Tibial artery (tissue), 4 donors: ENCODE data around the gene GRAMD4.

ENCODE experiments used
- DNase-seq, 2 donors: peaks; one replicate each; pipeline ENCODE4 v3.0.0-alpha.2; 2019
- H3K27ac ChIP-seq, 2 donors: fragments of 200-600 bp; sonication (generic) in 1 of 2; 1 replicate in 1 of 2; 2 replicates in 1 of 2; pipeline ENCODE4 v1.5.1; 2018 to 2019; ENCODE audit warnings: mild to moderate bottlenecking in 1 of 2
- H3K27me3 ChIP-seq, 2 donors: fragments of 200-600 bp; sonication (generic) in 1 of 2; one replicate each; pipeline versions ENCODE4 v1.5.1 to v1.6.0; 2016 to 2019
- H3K36me3 ChIP-seq, 3 donors: fragments of 200-600 bp; sonication (generic) in 2 of 3; one replicate each; pipeline ENCODE4 v1.5.1; 2016 to 2019; ENCODE audit warnings: mild to moderate bottlenecking in 2 of 3
- H3K4me1 ChIP-seq, 4 donors: fragments of 200-600 bp; sonication (generic) in 2 of 4; 1 replicate in 3 of 4; 2 replicates in 1 of 4; pipeline ENCODE4 v1.5.1; 2016 to 2019
- H3K4me3 ChIP-seq, 2 donors: fragments of 200-600 bp; sonication (generic) in 1 of 2; 1 replicate in 1 of 2; 2 replicates in 1 of 2; pipeline ENCODE4 v1.5.1; 2018 to 2019; ENCODE audit warnings: mild to moderate bottlenecking in 2 of 2
- H3K9me3 ChIP-seq, 3 donors: fragments of 200-600 bp; sonication (generic) in 1 of 3; one replicate each; pipeline ENCODE4 v1.5.1; 2016 to 2019
- CTCF ChIP-seq, 2 experiments: fragments of 200-600 bp in 1 of 2; fragments of 450-650 bp in 1 of 2; IDR thresholded peaks; one replicate each; pipeline ENCODE4 v1.5.1; 2017 to 2019; ENCODE audit warnings: antibody characterized with exemption in 2 of 2, mild to moderate bottlenecking in 1 of 2, moderate library complexity in 1 of 2
- intact Hi-C: fragments of 100-400 bp; cut with DNase I; formaldehyde crosslinking; loops from one replicate; pipeline ENCODE4 v1.15.0; 2023; ENCODE audit warnings: low total_unique reads

The GRAMD4 gene

GRCh38 chr22:46661221-46661851, 41.1 kb downstream of the GRAMD4 start:
- intact Hi-C loops, result no loop called here
- Histone ChIP-seq H3K4me1 (peaks cover 0 to 3% (median 0%) of the 10 kb centered on the region in 4 donors), H3K9me3 (no peaks in the 10 kb centered on the region), H3K4me3 (no peak overlapping the region), H3K27me3 (no peaks in the 10 kb centered on the region), H3K27ac (no peak overlapping the region), H3K36me3 (peaks cover 0 to 50% (median 10%) of the 10 kb centered on the region in 3 donors)
- DNase-seq, result no peak
- no peak for TF ChIP-seq CTCF (IDR thresholded peaks at IDR 0.05)

- H3K4me1 ChIP-seq, result peaks cover 0 to 3% (median 0%) of the 10 kb centered on the region in 4 donors
- no peak overlapping the region for H3K4me3 ChIP-seq
- H3K27me3 ChIP-seq, result no peaks in the 10 kb centered on the region
- H3K36me3 ChIP-seq, result peaks cover 0 to 59% (median 18%) of the 10 kb centered on the region in 3 donors
- no peaks in the 10 kb centered on the region for H3K9me3 ChIP-seq
- H3K27ac ChIP-seq, result no peak overlapping the region
- no peak for TF ChIP-seq CTCF (IDR thresholded peaks at IDR 0.05)
- intact Hi-C loops, result no loop called here
- no peak for DNase-seq
Measured at GRCh38 chr22:46662226-46662625, 42.0 kb downstream of the GRAMD4 start.

- Histone ChIP-seq H3K36me3 (peaks cover 0 to 67% (median 26%) of the 10 kb centered on the region in 3 donors), H3K4me1 (peaks cover 0 to 3% (median 0%) of the 10 kb centered on the region in 4 donors), H3K27ac (no peak overlapping the region), H3K4me3 (no peak overlapping the region), H3K9me3 (no peaks in the 10 kb centered on the region), H3K27me3 (no peaks in the 10 kb centered on the region)
- no peak for DNase-seq
- intact Hi-C loops, result no loop called here
- TF ChIP-seq CTCF (IDR thresholded peaks at IDR 0.05), result no peak
Measured at GRCh38 chr22:46663001-46663400, 42.8 kb downstream of the GRAMD4 start.

GRCh38 chr22:46663436-46664100, 43.4 kb downstream of the GRAMD4 start:
- H3K36me3 ChIP-seq, result peaks cover 0 to 71% (median 32%) of the 10 kb centered on the region in 3 donors
- no peak for DNase-seq
- H3K27ac ChIP-seq, result no peak overlapping the region
- peaks cover 0 to 3% (median 0%) of the 10 kb centered on the region in 4 donors for H3K4me1 ChIP-seq
- H3K9me3 ChIP-seq, result no peaks in the 10 kb centered on the region
- no peaks in the 10 kb centered on the region for H3K27me3 ChIP-seq
- H3K4me3 ChIP-seq, result no peak overlapping the region
- TF ChIP-seq CTCF (IDR thresholded peaks at IDR 0.05), result no peak
- intact Hi-C loops, result no loop called here

GRCh38 chr22:46664301-46664855, 44.2 kb downstream of the GRAMD4 start:
- intact Hi-C loops, result no loop called here
- no peak for TF ChIP-seq CTCF (IDR thresholded peaks at IDR 0.05)

More at GRCh38 chr22:46664301-46664855, 44.2 kb downstream of the GRAMD4 start:
- Histone ChIP-seq H3K4me1 (peaks cover 0 to 3% (median 0%) of the 10 kb centered on the region in 4 donors), H3K36me3 (peaks cover 0 to 72% (median 34%) of the 10 kb centered on the region in 3 donors), H3K27me3 (no peaks in the 10 kb centered on the region), H3K9me3 (no peaks in the 10 kb centered on the region), H3K27ac (no peak overlapping the region), H3K4me3 (no peak overlapping the region)
- DNase-seq, result no peak
